ENCODE results near the gene LRRC14B.
"Not testable (repeated sequence)": the region's sequence is repeated elsewhere in the genome, so short reads cannot be mapped to it uniquely, and the experiment has no call there.

Gene LRRC14B

GRCh38 chr5:192970-193831 lies 1.9 kb downstream of the LRRC14B start:
- Histone ChIP-seq H3K27me3 (ENCODE audit: insufficient read depth, low read length) (no peaks in the 10 kb centered on the region), H3K79me2 (ENCODE audit: control insufficient read depth, insufficient read depth, low read length, unreplicated experiment) (no peaks in the 10 kb centered on the region), H2AFZ (ENCODE audit: low read length, unreplicated experiment) (no peak overlapping the region), H3K27ac (ENCODE audit: low read depth, low read length) (no peak overlapping the region), H3K4me1 (ENCODE audit: control insufficient read depth, insufficient read depth, low read length, unreplicated experiment) (peaks cover 2% of the 10 kb centered on the region), H3K4me3 (ENCODE audit: low read depth, low read length) (no peak overlapping the region), H3K36me3 (ENCODE audit: insufficient read depth, low read length) (no peaks in the 10 kb centered on the region)

- Histone ChIP-seq H3K79me2 (ENCODE audit: control insufficient read depth, insufficient read depth, low read length, unreplicated experiment) (no peaks in the 10 kb centered on the region), H3K4me3 (ENCODE audit: low read depth, low read length) (no peak overlapping the region), H3K4me1 (ENCODE audit: control insufficient read depth, insufficient read depth, low read length, unreplicated experiment) (no peaks in the 10 kb centered on the region), H3K36me3 (ENCODE audit: insufficient read depth, low read length) (no peaks in the 10 kb centered on the region), H2AFZ (ENCODE audit: low read length, unreplicated experiment) (no peak overlapping the region), H3K27ac (ENCODE audit: low read depth, low read length) (no peak overlapping the region), H3K27me3 (ENCODE audit: insufficient read depth, low read length) (no peaks in the 10 kb centered on the region)
Observed at GRCh38 chr5:194102-194501, 2.8 kb downstream of the LRRC14B start.

- Histone ChIP-seq H2AFZ (ENCODE audit: low read length, unreplicated experiment) (no peak overlapping the region), H3K36me3 (ENCODE audit: insufficient read depth, low read length) (no peaks in the 10 kb centered on the region), H3K4me1 (ENCODE audit: control insufficient read depth, insufficient read depth, low read length, unreplicated experiment) (no peaks in the 10 kb centered on the region), H3K27ac (ENCODE audit: low read depth, low read length) (no peak overlapping the region), H3K79me2 (ENCODE audit: control insufficient read depth, insufficient read depth, low read length, unreplicated experiment) (no peaks in the 10 kb centered on the region), H3K4me3 (ENCODE audit: low read depth, low read length) (no peak overlapping the region), H3K27me3 (ENCODE audit: insufficient read depth, low read length) (no peaks in the 10 kb centered on the region)
Observed at GRCh38 chr5:194603-195209, 3.4 kb downstream of the LRRC14B start.

GRCh38 chr5:195401-196160 lies 4.3 kb downstream of the LRRC14B start:
- no peak overlapping the region for H3K4me3 ChIP-seq (ENCODE audit: low read depth, low read length)
- no peaks in the 10 kb centered on the region for H3K4me1 ChIP-seq (ENCODE audit: control insufficient read depth, insufficient read depth, low read length, unreplicated experiment)
- H3K27ac ChIP-seq (ENCODE audit: low read depth, low read length), result no peak overlapping the region
- H3K27me3 ChIP-seq (ENCODE audit: insufficient read depth, low read length), result no peaks in the 10 kb centered on the region
- no peaks in the 10 kb centered on the region for H3K36me3 ChIP-seq (ENCODE audit: insufficient read depth, low read length)
- no peaks in the 10 kb centered on the region for H3K79me2 ChIP-seq (ENCODE audit: control insufficient read depth, insufficient read depth, low read length, unreplicated experiment)
- no peak overlapping the region for H2AFZ ChIP-seq (ENCODE audit: low read length, unreplicated experiment)

GRCh38 chr5:196350-196749 lies 5.1 kb downstream of the LRRC14B start:
- no peak overlapping the region for H2AFZ ChIP-seq (ENCODE audit: low read length, unreplicated experiment)
- no peaks in the 10 kb centered on the region for H3K4me1 ChIP-seq (ENCODE audit: control insufficient read depth, insufficient read depth, low read length, unreplicated experiment)
- no peaks in the 10 kb centered on the region for H3K27me3 ChIP-seq (ENCODE audit: insufficient read depth, low read length)
- H3K79me2 ChIP-seq (ENCODE audit: control insufficient read depth, insufficient read depth, low read length, unreplicated experiment), result no peaks in the 10 kb centered on the region
- no peak overlapping the region for H3K4me3 ChIP-seq (ENCODE audit: low read depth, low read length)
- no peak overlapping the region for H3K27ac ChIP-seq (ENCODE audit: low read depth, low read length)
- H3K36me3 ChIP-seq (ENCODE audit: insufficient read depth, low read length), result no peaks in the 10 kb centered on the region

GRCh38 chr5:197031-197430 lies 5.7 kb downstream of the LRRC14B start:
- not testable (repeated sequence) for H3K36me3 ChIP-seq (ENCODE audit: insufficient read depth, low read length)

GRCh38 chr5:197892-198489 lies 6.7 kb downstream of the LRRC14B start:
- H3K79me2 ChIP-seq (ENCODE audit: control insufficient read depth, insufficient read depth, low read length, unreplicated experiment), result peaks cover 2% of the 10 kb centered on the region
- no peaks in the 10 kb centered on the region for H3K36me3 ChIP-seq (ENCODE audit: insufficient read depth, low read length)
- H2AFZ ChIP-seq (ENCODE audit: low read length, unreplicated experiment), result no peak overlapping the region
- H3K4me3 ChIP-seq (ENCODE audit: low read depth, low read length), result no peak overlapping the region
- no peak overlapping the region for H3K27ac ChIP-seq (ENCODE audit: low read depth, low read length)
- H3K27me3 ChIP-seq (ENCODE audit: insufficient read depth, low read length), result no peaks in the 10 kb centered on the region
- H3K4me1 ChIP-seq (ENCODE audit: control insufficient read depth, insufficient read depth, low read length, unreplicated experiment), result no peaks in the 10 kb centered on the region

More at GRCh38 chr5:197031-197430, 5.7 kb downstream of the LRRC14B start:
- not testable (repeated sequence) for H3K4me3 ChIP-seq (ENCODE audit: low read depth, low read length); H3K27me3 ChIP-seq (ENCODE audit: insufficient read depth, low read length); H3K27ac ChIP-seq (ENCODE audit: low read depth, low read length); H3K4me1 ChIP-seq (ENCODE audit: control insufficient read depth, insufficient read depth, low read length, unreplicated experiment); H3K79me2 ChIP-seq (ENCODE audit: control insufficient read depth, insufficient read depth, low read length, unreplicated experiment); H2AFZ ChIP-seq (ENCODE audit: low read length, unreplicated experiment)

- H3K27me3 ChIP-seq (ENCODE audit: insufficient read depth, low read length), result no peaks in the 10 kb centered on the region
- H3K4me1 ChIP-seq (ENCODE audit: control insufficient read depth, insufficient read depth, low read length, unreplicated experiment), result no peaks in the 10 kb centered on the region
- no peak overlapping the region for H2AFZ ChIP-seq (ENCODE audit: low read length, unreplicated experiment)
- no peaks in the 10 kb centered on the region for H3K36me3 ChIP-seq (ENCODE audit: insufficient read depth, low read length)
- H3K79me2 ChIP-seq (ENCODE audit: control insufficient read depth, insufficient read depth, low read length, unreplicated experiment), result peaks cover 2% of the 10 kb centered on the region
- no peak overlapping the region for H3K27ac ChIP-seq (ENCODE audit: low read depth, low read length)
- H3K4me3 ChIP-seq (ENCODE audit: low read depth, low read length), result no peak overlapping the region
Observed at GRCh38 chr5:198516-199196, 7.4 kb downstream of the LRRC14B start.

GRCh38 chr5:199197-199949 lies 8.1 kb downstream of the LRRC14B start:
- no peak overlapping the region for H2AFZ ChIP-seq (ENCODE audit: low read length, unreplicated experiment)
- H3K27ac ChIP-seq (ENCODE audit: low read depth, low read length), result no peak overlapping the region
- H3K36me3 ChIP-seq (ENCODE audit: insufficient read depth, low read length), result no peaks in the 10 kb centered on the region
- H3K4me3 ChIP-seq (ENCODE audit: low read depth, low read length), result no peak overlapping the region
- no peaks in the 10 kb centered on the region for H3K27me3 ChIP-seq (ENCODE audit: insufficient read depth, low read length)
- no peaks in the 10 kb centered on the region for H3K4me1 ChIP-seq (ENCODE audit: control insufficient read depth, insufficient read depth, low read length, unreplicated experiment)
- H3K79me2 ChIP-seq (ENCODE audit: control insufficient read depth, insufficient read depth, low read length, unreplicated experiment), result peaks cover 2% of the 10 kb centered on the region
